ENCODE results near the gene PHOX2A. TPM values are rescaled to one million over a fixed set of nuclear protein-coding genes. Genes with fewer than 3 reads are reported as not detected.

The PHOX2A gene
- total and polyA plus RNA-seq, 2 of the 13 experiments (the other 11 are each of a cell fraction or from before 2014, with no cell fraction given), result not detected

DNA sequence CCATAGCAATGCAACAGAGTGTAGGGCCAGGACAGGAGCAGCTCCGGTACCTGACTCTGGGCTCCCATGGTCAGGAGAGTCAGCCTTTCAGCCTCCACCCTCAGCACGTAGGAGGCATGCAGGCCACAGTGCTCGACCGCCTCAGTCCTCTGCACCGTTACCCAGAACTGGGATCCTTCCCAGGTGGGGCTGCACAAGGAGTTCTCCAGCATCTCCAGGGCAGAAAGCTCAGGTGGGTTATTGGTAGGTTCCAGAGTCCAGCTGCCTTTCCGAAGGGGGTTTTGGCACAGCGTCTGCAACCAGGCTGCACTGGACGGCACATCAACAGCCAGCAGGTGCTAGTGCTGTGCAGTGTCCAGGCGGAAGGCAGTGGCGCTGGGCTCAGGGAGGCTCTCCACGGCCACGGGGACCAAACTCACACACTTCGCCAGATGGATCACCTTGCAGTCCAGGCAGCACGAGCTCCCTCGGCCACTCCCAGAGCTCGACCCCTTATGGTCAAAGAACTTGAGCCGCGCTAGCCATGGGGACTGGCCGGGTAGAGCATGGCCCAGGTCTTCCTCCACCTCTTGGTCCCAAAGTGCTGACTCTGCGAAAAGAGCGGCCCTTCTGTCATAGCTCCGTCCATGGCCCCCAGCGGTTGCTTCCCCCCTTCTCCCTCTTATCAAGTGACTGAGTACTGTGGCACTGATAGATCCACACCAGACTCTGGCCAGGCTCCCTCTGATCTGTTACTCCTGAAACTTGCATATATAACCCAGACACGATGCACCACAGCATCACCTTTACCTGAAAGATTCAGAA lies 6.9 kb upstream of the PHOX2A start (continued):
- TF ChIP-seq SP1 (IDR thresholded peaks at IDR 0.05) (no peak), SP1 (CRISPR knock-in tag; IDR thresholded peaks at IDR 0.05) (no peak), ZNF768 (CRISPR knock-in tag; IDR thresholded peaks at IDR 0.05) (peak; percentile 20; the same call in 1 of the 2 replicates), MAFK (conservative IDR thresholded peaks at IDR 0.05 in 1 of 2, IDR thresholded peaks at IDR 0.05 in 1 of 2; ENCODE audit: low read length in 2 of 2) (peak; percentile 97 to 99), TFAP4 (IDR thresholded peaks at IDR 0.05; ENCODE audit: borderline replicate concordance, low read depth) (no peak), PITX1 (CRISPR knock-in tag; IDR thresholded peaks at IDR 0.05) (no peak)

DNA sequence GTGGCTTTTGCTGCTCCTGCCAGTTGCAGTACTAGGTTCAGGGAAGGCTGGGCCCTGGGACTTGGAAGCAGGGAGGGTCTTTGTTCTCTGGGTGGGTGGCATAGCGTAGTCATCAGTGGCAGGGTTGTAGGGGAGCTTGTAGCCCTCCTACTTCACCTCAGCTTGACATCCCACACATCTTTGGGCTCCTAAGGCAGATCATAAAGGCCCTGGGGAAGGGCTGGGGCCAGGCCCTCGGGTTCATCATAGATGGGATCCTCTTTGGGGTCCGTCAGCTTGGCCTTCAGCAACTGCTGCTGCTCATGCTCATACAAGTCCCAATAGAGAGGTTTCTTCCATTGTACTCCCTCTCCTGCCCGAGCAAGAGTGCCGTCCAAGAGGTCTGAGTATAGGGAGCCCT lies 6.0 kb upstream of the PHOX2A start:
- in situ Hi-C loops (cut with HindIII; ENCODE audit: extremely low pct_ligation_motif_present, low pct_unique_long_range_greater_than_20kb), result no loop called here
- no peak overlapping the region for H3K4me3 ChIP-seq (replicated peaks in 1 of 3; ENCODE audit: insufficient read depth in 1 of 3, low read depth in 2 of 3, low read length in 3 of 3)
- no peaks in the 10 kb centered on the region for H3K36me3 ChIP-seq (replicated peaks in 1 of 2; ENCODE audit: control insufficient read depth in 1 of 2, insufficient read depth in 2 of 2, low read length in 2 of 2)
- H4K20me1 ChIP-seq (ENCODE audit: insufficient read depth, low read length), result no peaks in the 10 kb centered on the region
- H3K27me3 ChIP-seq (ENCODE audit: control insufficient read depth in 1 of 2, insufficient read depth in 2 of 2, low read length in 2 of 2), result peaks cover 8 to 68% of the 10 kb centered on the region in 2 experiments
- H3K27ac ChIP-seq (ENCODE audit: extremely low read length, insufficient read depth, low read length), result no peak overlapping the region
- no peak overlapping the region for H2AFZ ChIP-seq (ENCODE audit: low read length)
- H3K9me3 ChIP-seq (ENCODE audit: low read length), result no peaks in the 10 kb centered on the region
- no peak overlapping the region for H3K4me2 ChIP-seq (ENCODE audit: low read depth, low read length)
- POLR2A ChIA-PET, result no interaction called here
- no peaks in the 10 kb centered on the region for H3K4me1 ChIP-seq (ENCODE audit: insufficient read depth, low read length)
- intact Hi-C loops (cut with micrococcal nuclease; ENCODE audit: unreplicated experiment), result no loop called here
- ATAC-seq, result peak; percentile 20; the same call in 2 of the 3 replicates
- WGBS (ENCODE audit: low lambda C conversion rate), result no CpG with 5 or more reads among the region's 5 CpGs
- DNase-seq (ENCODE audit: low spot score), result no peak
- FAIRE-seq, result no peak
- H3K79me2 ChIP-seq (ENCODE audit: insufficient read depth, low read length), result no peaks in the 10 kb centered on the region
- TF ChIP-seq ZNF614 (CRISPR knock-in tag; IDR thresholded peaks at IDR 0.05; ENCODE audit: borderline replicate concordance) (no peak), ZNF878 (CRISPR knock-in tag; IDR thresholded peaks at IDR 0.05) (no peak), ZNF556 (CRISPR knock-in tag; IDR thresholded peaks at IDR 0.05; ENCODE audit: borderline replicate concordance) (no peak), ZNF644 (CRISPR knock-in tag; IDR thresholded peaks at IDR 0.05; ENCODE audit: low read depth) (no peak), ZKSCAN1 (IDR thresholded peaks at IDR 0.05; ENCODE audit: low read length) (no peak), ZNF350 (CRISPR knock-in tag; IDR thresholded peaks at IDR 0.05; ENCODE audit: borderline replicate concordance, low read depth) (no peak), PHF21A (CRISPR knock-in tag; IDR thresholded peaks at IDR 0.05) (no peak), HOXA9 (CRISPR knock-in tag; IDR thresholded peaks at IDR 0.05; ENCODE audit: borderline replicate concordance) (no peak), ZNF256 (CRISPR knock-in tag; conservative IDR thresholded peaks at IDR 0.05) (no peak), ZNF570 (CRISPR knock-in tag; IDR thresholded peaks at IDR 0.05; ENCODE audit: borderline replicate concordance) (no peak), ZBTB7A (CRISPR knock-in tag; IDR thresholded peaks at IDR 0.05) (no peak)
- H3K9ac ChIP-seq (ENCODE audit: insufficient read depth, low read depth, low read length), result no peak overlapping the region
- BruUV-seq (replicated peaks), result no TSS peak
- CTCF ChIA-PET (ENCODE audit: low intra/inter-chr PET ratio, low total read pairs), result no interaction called here
